GM12878 (cell line): ENCODE results near the gene ADGRG2. TPM values are rescaled to one million over a fixed set of nuclear protein-coding genes. Genes with fewer than 3 reads are reported as not detected.

Experiments
- ATAC-seq: fragments of 200-7000 bp; cut with Tn5 transposase; 3 replicates; pipeline ENCODE4 v1.9.1; 2020; ENCODE audit warnings: mild to moderate bottlenecking, moderate library complexity
- BruUV-seq: library from RNA; stranded (reverse); fragments of 400-500 nt; replicated peaks from 2 replicates; lab custom pipeline; 2021; lab: Mats Ljungman, UMichigan
- CTCF ChIA-PET: fragments of 300-600 bp; sonication (Branson Sonifier 250); formaldehyde crosslinking; extraction: SDS; loops from one replicate; lab custom pipeline; 2021; ENCODE audit warnings: inconsistent platforms; lab: Yijun Ruan, JAX
- POLR2A ChIA-PET: fragments of 350-600 bp; formaldehyde crosslinking; extraction: SDS; loops from one replicate; lab custom pipeline; 2021; ENCODE audit warnings: inconsistent platforms; lab: Charles Lee
- RAD21 ChIA-PET: fragments of 300-600 bp; sonication (Branson Sonifier 250); formaldehyde crosslinking; loops from one replicate; lab custom pipeline; 2023; ENCODE audit warnings: antibody characterized with exemption; ENCODE audit not compliant: unreplicated experiment; lab: Charles Lee
- SMC1A ChIA-PET: fragments of 300-600 bp; sonication (Branson Sonifier 250); formaldehyde crosslinking; loops from one replicate; lab custom pipeline; 2023; ENCODE audit not compliant: unreplicated experiment, uncharacterized antibody; lab: Charles Lee
- DNase-seq: peaks from one replicate; pipeline ENCODE4 v3.0.0-alpha.2; 2011; ENCODE audit warnings: low read depth, low spot score
- FAIRE-seq: peaks from 3 replicates; lab custom pipeline; 2011; peaks lifted over from hg19 to GRCh38; lab: Jason Lieb, UNC
- H2AFZ ChIP-seq: 2 replicates; pipeline ENCODE4 v1.6.0; 2011; ENCODE audit warnings: low read depth, low read length, control low read depth; ENCODE audit not compliant: control insufficient read depth
- H3K27ac ChIP-seq: 2 replicates; pipeline ENCODE4 v1.5.1; 2011; ENCODE audit warnings: control low read depth; ENCODE audit not compliant: control insufficient read depth, insufficient read depth
- H3K27me3 ChIP-seq, 2 experiments: replicated peaks in 1 of 2; 2 replicates each; pipeline versions ENCODE4 v1.6.0 to v1.6.1; 2011; ENCODE audit warnings: low read length in 1 of 2; ENCODE audit not compliant: control insufficient read depth in 2 of 2, insufficient read depth in 2 of 2
- H3K36me3 ChIP-seq, 2 experiments: 2 replicates each; pipeline ENCODE4 v1.5.1; 2011; ENCODE audit warnings: low read length in 1 of 2; ENCODE audit not compliant: control insufficient read depth in 2 of 2, insufficient read depth in 2 of 2
- H3K4me1 ChIP-seq: 2 replicates; pipeline ENCODE4 v1.6.1; 2011; ENCODE audit warnings: mild to moderate bottlenecking, low read length, moderate library complexity, mixed read lengths; ENCODE audit not compliant: control insufficient read depth, insufficient read depth
- H3K4me2 ChIP-seq: 2 replicates; pipeline ENCODE4 v1.6.0; 2011; ENCODE audit warnings: control low read depth; ENCODE audit not compliant: control insufficient read depth, insufficient read depth
- H3K4me3 ChIP-seq: fragments of 200-600 bp; sonication (generic); 2 replicates; pipeline ENCODE4 v1.5.1; 2016
- H3K79me2 ChIP-seq: 2 replicates; pipeline ENCODE4 v1.6.0; 2011; ENCODE audit warnings: low read length; ENCODE audit not compliant: control insufficient read depth, insufficient read depth
- H3K9ac ChIP-seq: 2 replicates; pipeline ENCODE4 v1.8.0; 2011; ENCODE audit warnings: low read length, control low read depth, mixed read lengths; ENCODE audit not compliant: control insufficient read depth, insufficient read depth
- H3K9me3 ChIP-seq: replicated peaks from 3 replicates; pipeline ENCODE4 v1.5.1; 2011; ENCODE audit warnings: mild to moderate bottlenecking, low read length; ENCODE audit not compliant: control insufficient read depth, insufficient read depth
- H4K20me1 ChIP-seq: 2 replicates; pipeline ENCODE4 v1.6.0; 2011; ENCODE audit not compliant: control insufficient read depth, insufficient read depth
- BCL11A ChIP-seq: IDR thresholded peaks from 2 replicates; pipeline ENCODE4 v1.6.1; 2011; ENCODE audit warnings: low read depth, low read length
- BRCA1 ChIP-seq: IDR thresholded peaks from 2 replicates; pipeline ENCODE4 v1.6.1; 2011; ENCODE audit warnings: low read depth, low read length, improper control_type of control experiment
- HDGF ChIP-seq: fragments of 450-650 bp; IDR thresholded peaks from 2 replicates; pipeline ENCODE4 v1.6.1; 2016; ENCODE audit warnings: antibody characterized with exemption
- MEF2A ChIP-seq: IDR thresholded peaks from 2 replicates; pipeline ENCODE4 v1.6.1; 2011; ENCODE audit warnings: low read depth, mild to moderate bottlenecking, low read length, moderate library complexity; ENCODE audit not compliant: insufficient read depth
- MTA3 ChIP-seq: IDR thresholded peaks from 2 replicates; pipeline ENCODE4 v1.6.1; 2012; ENCODE audit warnings: low read length, inconsistent platforms, borderline replicate concordance
- MXI1 ChIP-seq: fragments of 150-350 bp; IDR thresholded peaks from 2 replicates; pipeline ENCODE4 v1.6.1; 2011; ENCODE audit warnings: low read depth, mild to moderate bottlenecking, inconsistent platforms, low read length, improper control_type of control experiment
- NR2F1 ChIP-seq: fragments of 450-650 bp; conservative IDR thresholded peaks from 2 replicates; pipeline ENCODE4 v1.6.1; 2017; ENCODE audit warnings: mild to moderate bottlenecking
- SMAD5 ChIP-seq: IDR thresholded peaks from 2 replicates; pipeline ENCODE4 v1.6.1; 2016; ENCODE audit warnings: antibody characterized with exemption, low read depth
- SMC3 ChIP-seq: IDR thresholded peaks from 2 replicates; pipeline ENCODE4 v1.6.1; 2011; ENCODE audit warnings: low read length, improper control_type of control experiment, borderline replicate concordance
- YY1 ChIP-seq: IDR thresholded peaks from 2 replicates; pipeline ENCODE4 v1.6.1; 2011; ENCODE audit warnings: low read depth, mild to moderate bottlenecking, low read length
- ZNF24 ChIP-seq: fragments of 450-650 bp; IDR thresholded peaks from 2 replicates; pipeline ENCODE4 v1.6.1; 2017; ENCODE audit warnings: antibody characterized with exemption, mild to moderate bottlenecking
- ZNF384 ChIP-seq: IDR thresholded peaks from 2 replicates; pipeline ENCODE4 v1.6.1; 2012; ENCODE audit warnings: low read depth, mild to moderate bottlenecking, low read length, improper control_type of control experiment, borderline replicate concordance
- WGBS: methylation state at CpG from one replicate; pipeline ENCODE4 v1.1.6; 2016; ENCODE audit warnings: low lambda C conversion rate; ENCODE audit not compliant: insufficient replicate concordance, insufficient coverage; ENCODE audit errors: missing lambda C conversion rate; 5-methylcytosine and 5-hydroxymethylcytosine counted together
- in situ Hi-C: fragments of 300-500 bp; cut with MboI; formaldehyde crosslinking; loops from 9 replicates; pipeline ENCODE4 v1.14.3; 2018; ENCODE audit warnings: mixed read lengths
- intact Hi-C: fragments of 100-400 bp; cut with micrococcal nuclease; formaldehyde crosslinking; loops from one replicate; pipeline ENCODE4 v1.14.2; 2022; ENCODE audit not compliant: unreplicated experiment
- polyA plus RNA-seq, 11 experiments: library from polyadenylated mRNA; depleted of rRNA in 4 of 11; unstranded in 6 of 11; stranded (reverse) in 5 of 11; fragments of >200 nt; fragmentation: Nextera tagmentation in 4 of 11; fragmentation: Illumina TruSeq in 1 of 11; extraction: Ambion mirVana in 4 of 11; extraction: Trizol in 1 of 11; gene quantifications; 1 replicate in 1 of 11; 2 replicates in 10 of 11; pipeline versions ENCODE4 v1.2.1 to v1.2.3, GENCODE V29; 2011 to 2016; ENCODE audit warnings: inconsistent platforms in 2 of 11, missing spikeins in 2 of 11, low read depth in 1 of 11
- total RNA-seq, 4 experiments: library from RNA; depleted of rRNA in 3 of 4; stranded (reverse); fragments of >200 nt in 3 of 4; fragmentation: Illumina TruSeq in 1 of 4; extraction: Trizol in 1 of 4; gene quantifications; 2 replicates each; pipeline versions ENCODE4 v1.2.1 to v1.2.3, GENCODE V29; 2013 to 2021
- TF ChIP-seq, protein P1 (sequence below): IDR thresholded peaks from 2 replicates; pipeline ENCODE4 v1.6.1; 2012; ENCODE audit warnings: improper control_type of control experiment, low read depth, low read length; ENCODE audit not compliant: insufficient replicate concordance
- TF ChIP-seq, protein P2 (sequence below): fragments of 450-650 bp; IDR thresholded peaks from 2 replicates; pipeline ENCODE4 v1.6.1; 2017; ENCODE audit warnings: mild to moderate bottlenecking, moderate library complexity
- TF ChIP-seq, protein P3 (sequence below): fragments of 450-650 bp; IDR thresholded peaks from 2 replicates; pipeline ENCODE4 v1.6.1; 2017; ENCODE audit warnings: mild to moderate bottlenecking, low read depth, inconsistent platforms; ENCODE audit not compliant: poor library complexity, severe bottlenecking

ADGRG2 gene
- total and polyA plus RNA-seq, 10 of the 15 experiments (the other 5 are each of a cell fraction or from before 2014, with no cell fraction given), result 0.02 to 0.29 (median 0.05) TPM; not detected in 5

DNA sequence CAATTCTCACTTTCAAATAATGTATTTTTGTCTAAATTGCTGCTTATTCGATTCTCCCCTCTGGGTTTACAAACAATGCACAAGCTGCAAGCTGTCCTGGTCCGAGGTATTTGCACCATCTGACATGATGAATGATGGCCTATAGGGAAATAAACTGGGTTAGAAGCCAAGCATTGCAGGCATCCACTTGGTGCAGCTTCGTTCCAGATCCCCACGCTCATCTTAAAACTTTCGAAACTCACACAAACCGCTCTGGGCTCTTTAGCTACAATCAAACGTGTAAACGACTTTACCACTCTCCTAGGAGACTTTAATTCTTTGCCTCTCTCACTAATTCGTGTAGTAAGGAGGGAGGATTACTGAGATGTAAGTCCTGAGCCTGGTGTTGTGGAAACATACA, 157.4 kb downstream of the ADGRG2 start:
- intact Hi-C loops (no loop called here), in situ Hi-C loops (no loop called here)
- POLR2A ChIA-PET, result interaction anchor here (0.7 kb wide), 1 partner anchor 275 kb away, joined by 3 read pairs; no protein-coding TSS in a partner anchor
- SMC1A ChIA-PET, result interaction anchor here (1.1 kb wide), 1 partner anchor 10 kb away, joined by 3 read pairs; no protein-coding TSS in a partner anchor
- 63% methylated on average over 9 of the region's 9 CpGs for WGBS
- H3K79me2 ChIP-seq, result no peaks in the 10 kb centered on the region
- no peak overlapping the region for H3K4me2 ChIP-seq
- no peak for ATAC-seq
- no peaks in the 10 kb centered on the region for H3K4me1 ChIP-seq
- FAIRE-seq, result no peak
- RAD21 ChIA-PET, result no interaction called here
- DNase-seq, result no peak
- H4K20me1 ChIP-seq, result no peaks in the 10 kb centered on the region
- no peaks in the 10 kb centered on the region for H3K9me3 ChIP-seq
- H3K36me3 ChIP-seq, result no peaks in the 10 kb centered on the region
- no peak overlapping the region for H2AFZ ChIP-seq
- CTCF ChIA-PET, result no interaction called here
- no TSS peak for BruUV-seq
- no peaks in the 10 kb centered on the region for H3K27me3 ChIP-seq
- H3K27ac ChIP-seq, result no peak overlapping the region
- no peak overlapping the region for H3K9ac ChIP-seq
- H3K4me3 ChIP-seq, result no peak overlapping the region
- TF ChIP-seq, protein P1, sequence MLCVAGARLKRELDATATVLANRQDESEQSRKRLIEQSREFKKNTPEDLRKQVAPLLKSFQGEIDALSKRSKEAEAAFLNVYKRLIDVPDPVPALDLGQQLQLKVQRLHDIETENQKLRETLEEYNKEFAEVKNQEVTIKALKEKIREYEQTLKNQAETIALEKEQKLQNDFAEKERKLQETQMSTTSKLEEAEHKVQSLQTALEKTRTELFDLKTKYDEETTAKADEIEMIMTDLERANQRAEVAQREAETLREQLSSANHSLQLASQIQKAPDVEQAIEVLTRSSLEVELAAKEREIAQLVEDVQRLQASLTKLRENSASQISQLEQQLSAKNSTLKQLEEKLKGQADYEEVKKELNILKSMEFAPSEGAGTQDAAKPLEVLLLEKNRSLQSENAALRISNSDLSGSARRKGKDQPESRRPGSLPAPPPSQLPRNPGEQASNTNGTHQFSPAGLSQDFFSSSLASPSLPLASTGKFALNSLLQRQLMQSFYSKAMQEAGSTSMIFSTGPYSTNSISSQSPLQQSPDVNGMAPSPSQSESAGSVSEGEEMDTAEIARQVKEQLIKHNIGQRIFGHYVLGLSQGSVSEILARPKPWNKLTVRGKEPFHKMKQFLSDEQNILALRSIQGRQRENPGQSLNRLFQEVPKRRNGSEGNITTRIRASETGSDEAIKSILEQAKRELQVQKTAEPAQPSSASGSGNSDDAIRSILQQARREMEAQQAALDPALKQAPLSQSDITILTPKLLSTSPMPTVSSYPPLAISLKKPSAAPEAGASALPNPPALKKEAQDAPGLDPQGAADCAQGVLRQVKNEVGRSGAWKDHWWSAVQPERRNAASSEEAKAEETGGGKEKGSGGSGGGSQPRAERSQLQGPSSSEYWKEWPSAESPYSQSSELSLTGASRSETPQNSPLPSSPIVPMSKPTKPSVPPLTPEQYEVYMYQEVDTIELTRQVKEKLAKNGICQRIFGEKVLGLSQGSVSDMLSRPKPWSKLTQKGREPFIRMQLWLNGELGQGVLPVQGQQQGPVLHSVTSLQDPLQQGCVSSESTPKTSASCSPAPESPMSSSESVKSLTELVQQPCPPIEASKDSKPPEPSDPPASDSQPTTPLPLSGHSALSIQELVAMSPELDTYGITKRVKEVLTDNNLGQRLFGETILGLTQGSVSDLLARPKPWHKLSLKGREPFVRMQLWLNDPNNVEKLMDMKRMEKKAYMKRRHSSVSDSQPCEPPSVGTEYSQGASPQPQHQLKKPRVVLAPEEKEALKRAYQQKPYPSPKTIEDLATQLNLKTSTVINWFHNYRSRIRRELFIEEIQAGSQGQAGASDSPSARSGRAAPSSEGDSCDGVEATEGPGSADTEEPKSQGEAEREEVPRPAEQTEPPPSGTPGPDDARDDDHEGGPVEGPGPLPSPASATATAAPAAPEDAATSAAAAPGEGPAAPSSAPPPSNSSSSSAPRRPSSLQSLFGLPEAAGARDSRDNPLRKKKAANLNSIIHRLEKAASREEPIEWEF, result no peak
- no peak for TF ChIP-seq MXI1
- TF ChIP-seq MTA3, result no peak
- TF ChIP-seq HDGF, result no peak
- TF ChIP-seq SMC3, result no peak
- TF ChIP-seq, protein P2, sequence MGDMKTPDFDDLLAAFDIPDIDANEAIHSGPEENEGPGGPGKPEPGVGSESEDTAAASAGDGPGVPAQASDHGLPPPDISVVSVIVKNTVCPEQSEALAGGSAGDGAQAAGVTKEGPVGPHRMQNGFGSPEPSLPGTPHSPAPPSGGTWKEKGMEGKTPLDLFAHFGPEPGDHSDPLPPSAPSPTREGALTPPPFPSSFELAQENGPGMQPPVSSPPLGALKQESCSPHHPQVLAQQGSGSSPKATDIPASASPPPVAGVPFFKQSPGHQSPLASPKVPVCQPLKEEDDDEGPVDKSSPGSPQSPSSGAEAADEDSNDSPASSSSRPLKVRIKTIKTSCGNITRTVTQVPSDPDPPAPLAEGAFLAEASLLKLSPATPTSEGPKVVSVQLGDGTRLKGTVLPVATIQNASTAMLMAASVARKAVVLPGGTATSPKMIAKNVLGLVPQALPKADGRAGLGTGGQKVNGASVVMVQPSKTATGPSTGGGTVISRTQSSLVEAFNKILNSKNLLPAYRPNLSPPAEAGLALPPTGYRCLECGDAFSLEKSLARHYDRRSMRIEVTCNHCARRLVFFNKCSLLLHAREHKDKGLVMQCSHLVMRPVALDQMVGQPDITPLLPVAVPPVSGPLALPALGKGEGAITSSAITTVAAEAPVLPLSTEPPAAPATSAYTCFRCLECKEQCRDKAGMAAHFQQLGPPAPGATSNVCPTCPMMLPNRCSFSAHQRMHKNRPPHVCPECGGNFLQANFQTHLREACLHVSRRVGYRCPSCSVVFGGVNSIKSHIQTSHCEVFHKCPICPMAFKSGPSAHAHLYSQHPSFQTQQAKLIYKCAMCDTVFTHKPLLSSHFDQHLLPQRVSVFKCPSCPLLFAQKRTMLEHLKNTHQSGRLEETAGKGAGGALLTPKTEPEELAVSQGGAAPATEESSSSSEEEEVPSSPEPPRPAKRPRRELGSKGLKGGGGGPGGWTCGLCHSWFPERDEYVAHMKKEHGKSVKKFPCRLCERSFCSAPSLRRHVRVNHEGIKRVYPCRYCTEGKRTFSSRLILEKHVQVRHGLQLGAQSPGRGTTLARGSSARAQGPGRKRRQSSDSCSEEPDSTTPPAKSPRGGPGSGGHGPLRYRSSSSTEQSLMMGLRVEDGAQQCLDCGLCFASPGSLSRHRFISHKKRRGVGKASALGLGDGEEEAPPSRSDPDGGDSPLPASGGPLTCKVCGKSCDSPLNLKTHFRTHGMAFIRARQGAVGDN, result no peak
- TF ChIP-seq MEF2A, result no peak
- no peak for TF ChIP-seq BCL11A
- TF ChIP-seq, protein P3, sequence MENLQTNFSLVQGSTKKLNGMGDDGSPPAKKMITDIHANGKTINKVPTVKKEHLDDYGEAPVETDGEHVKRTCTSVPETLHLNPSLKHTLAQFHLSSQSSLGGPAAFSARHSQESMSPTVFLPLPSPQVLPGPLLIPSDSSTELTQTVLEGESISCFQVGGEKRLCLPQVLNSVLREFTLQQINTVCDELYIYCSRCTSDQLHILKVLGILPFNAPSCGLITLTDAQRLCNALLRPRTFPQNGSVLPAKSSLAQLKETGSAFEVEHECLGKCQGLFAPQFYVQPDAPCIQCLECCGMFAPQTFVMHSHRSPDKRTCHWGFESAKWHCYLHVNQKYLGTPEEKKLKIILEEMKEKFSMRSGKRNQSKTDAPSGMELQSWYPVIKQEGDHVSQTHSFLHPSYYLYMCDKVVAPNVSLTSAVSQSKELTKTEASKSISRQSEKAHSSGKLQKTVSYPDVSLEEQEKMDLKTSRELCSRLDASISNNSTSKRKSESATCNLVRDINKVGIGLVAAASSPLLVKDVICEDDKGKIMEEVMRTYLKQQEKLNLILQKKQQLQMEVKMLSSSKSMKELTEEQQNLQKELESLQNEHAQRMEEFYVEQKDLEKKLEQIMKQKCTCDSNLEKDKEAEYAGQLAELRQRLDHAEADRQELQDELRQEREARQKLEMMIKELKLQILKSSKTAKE, result no peak
- TF ChIP-seq ZNF24, result no peak
- no peak for TF ChIP-seq BRCA1
- no peak for TF ChIP-seq YY1
- no peak for TF ChIP-seq ZNF384
- no peak for TF ChIP-seq NR2F1
- no peak for TF ChIP-seq SMAD5
